Spleen (tissue), 11 donors: ENCODE data around the gene SPRED3. TPM values are rescaled to one million over a fixed set of nuclear protein-coding genes. Genes with fewer than 3 reads are reported as not detected.
A peak's percentile ranks its signal among the peaks of the same experiment; 100 is the strongest.

Source experiments
- DNase-seq: peaks from one replicate; pipeline ENCODE4 v3.0.0-alpha.2; 2020
- H3K27ac ChIP-seq, 8 donors: fragments of 200-600 bp; sonication (generic) in 7 of 8; 1 replicate in 4 of 8; 2 replicates in 4 of 8; pipeline versions ENCODE4 v1.5.0 to v1.8.0; 2016 to 2021; ENCODE audit warnings: inconsistent platforms in 4 of 8, mild to moderate bottlenecking in 4 of 8, moderate library complexity in 1 of 8
- H3K27me3 ChIP-seq, 7 donors: fragments of 200-600 bp; sonication (generic) in 6 of 7; replicated peaks in 1 of 7; 1 replicate in 4 of 7; 2 replicates in 3 of 7; pipeline versions ENCODE4 v1.5.0 to v1.8.0; 2016 to 2021; ENCODE audit warnings: inconsistent platforms in 3 of 7, mild to moderate bottlenecking in 1 of 7
- H3K36me3 ChIP-seq, 6 donors: fragments of 200-600 bp; sonication (generic) in 5 of 6; 1 replicate in 4 of 6; 2 replicates in 2 of 6; pipeline versions ENCODE4 v1.5.0 to v1.8.0; 2016 to 2021; ENCODE audit warnings: inconsistent platforms in 2 of 6
- H3K4me1 ChIP-seq, 6 donors: fragments of 200-600 bp; sonication (generic) in 5 of 6; 1 replicate in 3 of 6; 2 replicates in 3 of 6; pipeline versions ENCODE4 v1.5.0 to v1.8.0; 2016 to 2021; ENCODE audit warnings: inconsistent platforms in 3 of 6
- H3K4me3 ChIP-seq, 8 donors: fragments of 200-600 bp; sonication (generic) in 7 of 8; 1 replicate in 4 of 8; 2 replicates in 4 of 8; pipeline versions ENCODE4 v1.5.0 to v1.8.0; 2016 to 2021; ENCODE audit warnings: inconsistent platforms in 4 of 8, mild to moderate bottlenecking in 4 of 8, moderate library complexity in 2 of 8
- H3K9me3 ChIP-seq, 8 donors: fragments of 200-600 bp; sonication (generic) in 7 of 8; 1 replicate in 4 of 8; 2 replicates in 4 of 8; pipeline versions ENCODE4 v1.5.0 to v1.8.0; 2016 to 2021; ENCODE audit warnings: inconsistent platforms in 4 of 8
- POLR2A ChIP-seq, 3 donors: fragments of 450-650 bp; IDR thresholded peaks; one replicate each; pipeline ENCODE4 v1.5.1; 2017; ENCODE audit warnings: antibody characterized with exemption in 3 of 3, mild to moderate bottlenecking in 1 of 3
- POLR2AphosphoS5 ChIP-seq, 3 donors: sonication (generic); formaldehyde crosslinking; IDR thresholded peaks; one replicate each; pipeline ENCODE4 v1.5.1; 2017; ENCODE audit warnings: antibody characterized with exemption in 3 of 3
- WGBS, 5 donors: extraction: QIAGEN DNeasy Blood & Tissue Kit in 3 of 5; methylation state at CpG; one replicate each; pipeline versions ENCODE4 v1.1.5 to v1.1.7; 2013 to 2018; 5-methylcytosine and 5-hydroxymethylcytosine counted together
- intact Hi-C: fragments of 100-400 bp; cut with DNase I; formaldehyde crosslinking; loops from one replicate; pipeline ENCODE4 v1.15.0; 2023; ENCODE audit warnings: low total_unique reads
- polyA plus RNA-seq, 3 donors: library from polyadenylated mRNA; stranded (reverse); fragments of 200-250 nt; gene quantifications; one replicate each; pipeline ENCODE4 v1.2.1, GENCODE V29; 2013
- total RNA-seq, 7 donors: library from RNA; depleted of rRNA in 3 of 7; stranded (reverse); fragments of >200 nt in 3 of 7; fragmentation: NEBNext Ultra II Directional in 4 of 7; extraction: Animal tissue kit (Norgen Biotek cat#: 25700) in 4 of 7; gene quantifications; one replicate each; pipeline versions ENCODE4 v1.1.0 to v1.2.1, GENCODE V29; 2016 to 2021
- TF ChIP-seq, protein P1 (sequence below), 11 experiments: fragments of 200-600 bp in 7 of 11; fragments of 450-650 bp in 4 of 11; sonication (generic) in 4 of 11; IDR thresholded peaks in 8 of 11; conservative IDR thresholded peaks in 3 of 11; 1 replicate in 7 of 11; 2 replicates in 4 of 11; pipeline versions ENCODE4 v1.4.0 to v1.8.0; 2016 to 2021; ENCODE audit warnings: antibody characterized with exemption in 11 of 11, inconsistent platforms in 4 of 11, mild to moderate bottlenecking in 1 of 11
- donor health status: healthy with polysubstance abuse.
- donor health status: DM: no; HTN: no; CAD: no; lungs with moderate emphysema.
- donor health status: DM: no; HTN: no; CAD: no.
- donor health status: Bipolar disorder and iron deficiency.
- donor health status: healthy.
- donor health status: DM: no; HTN: no; CAD: no.
- donor health status: DM: yes; HTN: yes; CAD: no.

The SPRED3 gene
- total and polyA plus RNA-seq, 10 donors: 0.03 to 1.2 (median 0.45) TPM; not detected in 1

DNA sequence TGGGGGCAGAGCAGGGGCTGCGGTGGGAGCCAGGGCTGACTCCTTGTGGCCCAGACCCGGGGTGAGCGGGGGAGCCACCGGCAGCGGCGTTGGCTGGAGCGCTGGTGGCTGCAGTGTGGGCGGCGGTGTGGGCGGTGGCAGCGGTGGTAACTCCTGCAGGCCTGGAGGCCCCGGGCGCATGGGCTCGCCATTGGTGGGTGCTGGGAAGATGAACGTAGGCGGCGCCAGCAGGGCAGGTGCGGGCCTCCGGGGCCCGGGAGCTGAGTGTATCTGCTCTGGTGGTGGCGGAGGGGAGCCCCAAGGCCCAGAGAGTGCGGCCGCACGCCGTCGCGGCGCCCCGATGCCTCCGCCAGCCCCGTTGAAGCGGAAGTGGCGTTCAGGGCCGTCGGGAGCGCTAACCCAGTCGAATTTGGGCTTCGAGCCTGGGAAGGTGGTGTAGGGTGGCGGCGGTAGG lies 2.7 kb upstream of the SPRED3 start:
- Histone ChIP-seq H3K4me1 (peaks cover 30 to 52% (median 42%) of the 10 kb centered on the region in 6 donors), H3K4me3 (peak overlapping the region in 3 of 8 donors; percentile 3 to 73 (median 41)), H3K9me3 (no peaks in the 10 kb centered on the region), H3K36me3 (peaks cover 3 to 56% (median 42%) of the 10 kb centered on the region in 6 donors), H3K27ac (no peak overlapping the region), H3K27me3 (peaks cover 0 to 77% (median 48%) of the 10 kb centered on the region in 7 donors)
- WGBS, 5 donors: 34 to 65% (median 36%) methylated on average over 17 to 40 of the region's 40 CpGs
- TF ChIP-seq POLR2AphosphoS5 (IDR thresholded peaks at IDR 0.05): peak in 1 of 3 donors; percentile 24
- TF ChIP-seq, protein P1, sequence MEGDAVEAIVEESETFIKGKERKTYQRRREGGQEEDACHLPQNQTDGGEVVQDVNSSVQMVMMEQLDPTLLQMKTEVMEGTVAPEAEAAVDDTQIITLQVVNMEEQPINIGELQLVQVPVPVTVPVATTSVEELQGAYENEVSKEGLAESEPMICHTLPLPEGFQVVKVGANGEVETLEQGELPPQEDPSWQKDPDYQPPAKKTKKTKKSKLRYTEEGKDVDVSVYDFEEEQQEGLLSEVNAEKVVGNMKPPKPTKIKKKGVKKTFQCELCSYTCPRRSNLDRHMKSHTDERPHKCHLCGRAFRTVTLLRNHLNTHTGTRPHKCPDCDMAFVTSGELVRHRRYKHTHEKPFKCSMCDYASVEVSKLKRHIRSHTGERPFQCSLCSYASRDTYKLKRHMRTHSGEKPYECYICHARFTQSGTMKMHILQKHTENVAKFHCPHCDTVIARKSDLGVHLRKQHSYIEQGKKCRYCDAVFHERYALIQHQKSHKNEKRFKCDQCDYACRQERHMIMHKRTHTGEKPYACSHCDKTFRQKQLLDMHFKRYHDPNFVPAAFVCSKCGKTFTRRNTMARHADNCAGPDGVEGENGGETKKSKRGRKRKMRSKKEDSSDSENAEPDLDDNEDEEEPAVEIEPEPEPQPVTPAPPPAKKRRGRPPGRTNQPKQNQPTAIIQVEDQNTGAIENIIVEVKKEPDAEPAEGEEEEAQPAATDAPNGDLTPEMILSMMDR (IDR thresholded peaks at IDR 0.05 in 8 of 11, conservative IDR thresholded peaks at IDR 0.05 in 3 of 11): no peak
- intact Hi-C loops: no loop called here
- no peak for DNase-seq

DNA sequence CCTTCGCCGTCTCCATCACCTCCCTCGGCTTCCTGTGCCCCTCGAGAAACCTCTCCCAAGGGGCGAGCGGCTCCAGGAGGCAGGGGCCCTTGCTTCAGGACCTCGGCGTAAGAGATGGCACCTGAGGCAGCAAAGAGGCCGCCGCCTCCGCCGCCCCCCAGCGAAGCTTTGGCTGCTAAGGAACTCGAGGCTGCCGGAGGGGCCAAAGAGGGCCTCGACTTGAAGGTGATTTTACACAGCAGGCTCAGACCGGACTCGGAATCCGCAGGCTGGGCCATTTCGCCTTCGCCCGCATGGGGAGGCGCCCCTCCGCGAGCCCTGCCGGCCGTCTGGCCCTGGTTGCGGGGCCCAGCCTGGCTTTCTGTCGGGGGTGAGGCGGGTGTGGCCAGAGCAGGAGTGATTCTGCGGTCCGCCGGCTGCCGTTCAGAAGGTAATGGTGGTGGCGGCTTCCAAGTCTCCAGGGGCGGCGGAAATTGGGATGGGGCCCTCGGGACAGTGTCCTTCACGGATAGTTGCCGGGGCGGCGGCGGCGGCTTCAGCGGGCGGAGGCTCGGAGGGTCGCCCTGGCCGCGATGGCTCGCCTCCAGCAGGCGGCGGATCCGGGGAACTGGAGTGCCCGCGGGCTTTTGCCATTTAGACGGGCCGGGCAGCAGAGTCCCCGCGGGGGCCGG lies 2.1 kb upstream of the SPRED3 start:
- DNase-seq: no peak
- H3K9me3 ChIP-seq: no peaks in the 10 kb centered on the region
- intact Hi-C loops: no loop called here
- peak in 1 of 3 donors; percentile 21 for TF ChIP-seq POLR2AphosphoS5 (IDR thresholded peaks at IDR 0.05)
- TF ChIP-seq POLR2A (IDR thresholded peaks at IDR 0.05): no peak
- H3K27ac ChIP-seq: no peak overlapping the region
- peaks cover 0 to 78% (median 48%) of the 10 kb centered on the region in 7 donors for H3K27me3 ChIP-seq
- peaks cover under 1 to 50% (median 36%) of the 10 kb centered on the region in 6 donors for H3K36me3 ChIP-seq
- peak overlapping the region in 5 of 8 donors; percentile 41 to 73 (median 49) for H3K4me3 ChIP-seq
- 26 to 65% (median 38%) methylated on average over 20 to 61 of the region's 61 CpGs for WGBS, 5 donors
- H3K4me1 ChIP-seq: peaks cover 30 to 52% (median 42%) of the 10 kb centered on the region in 6 donors

DNA sequence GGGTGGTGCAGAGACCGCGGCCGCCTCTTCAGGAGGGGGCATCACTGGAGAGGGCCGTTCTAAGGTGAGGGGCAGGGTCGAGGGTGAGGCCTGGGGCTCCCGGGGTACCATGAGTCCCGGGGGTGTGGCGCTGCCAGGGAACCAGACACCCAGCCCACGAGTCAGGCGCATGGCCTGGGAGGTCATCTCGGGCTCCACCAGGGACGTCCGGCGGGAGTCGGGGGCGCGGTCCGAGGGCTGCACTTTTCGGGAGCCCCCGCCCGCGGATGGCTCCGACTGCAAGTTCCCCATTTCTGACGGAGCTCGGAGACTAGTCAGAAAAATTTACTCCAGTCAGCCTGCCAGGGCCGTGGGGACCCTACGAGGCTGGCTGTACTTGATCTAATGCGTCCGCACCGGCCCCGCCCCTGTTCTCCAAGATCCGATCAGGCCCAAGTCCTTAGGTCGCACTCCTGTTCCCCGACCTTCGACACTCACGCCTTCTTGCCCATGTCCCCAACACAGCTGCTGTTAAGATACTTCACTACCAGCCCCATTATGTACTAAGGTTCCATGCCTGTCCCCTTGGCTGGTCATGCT lies 1.4 kb upstream of the SPRED3 start:
- peaks cover 30 to 52% (median 42%) of the 10 kb centered on the region in 6 donors for H3K4me1 ChIP-seq
- peaks cover 0 to 84% (median 48%) of the 10 kb centered on the region in 7 donors for H3K27me3 ChIP-seq
- peaks cover 0 to 44% (median 29%) of the 10 kb centered on the region in 6 donors for H3K36me3 ChIP-seq
- intact Hi-C loops: no loop called here
- peak overlapping the region in 6 of 8 donors; percentile 41 to 73 (median 46) for H3K4me3 ChIP-seq
- H3K27ac ChIP-seq: peak overlapping the region in 3 of 8 donors; percentile 57 to 75 (median 69)
- peak; percentile 85 for DNase-seq
- TF ChIP-seq POLR2A (IDR thresholded peaks at IDR 0.05): no peak
- TF ChIP-seq POLR2AphosphoS5 (IDR thresholded peaks at IDR 0.05): peak in 1 of 3 donors; percentile 11
- 3 to 10% (median 5%) methylated on average over 21 to 36 of the region's 36 CpGs for WGBS, 5 donors
- no peaks in the 10 kb centered on the region for H3K9me3 ChIP-seq

DNA sequence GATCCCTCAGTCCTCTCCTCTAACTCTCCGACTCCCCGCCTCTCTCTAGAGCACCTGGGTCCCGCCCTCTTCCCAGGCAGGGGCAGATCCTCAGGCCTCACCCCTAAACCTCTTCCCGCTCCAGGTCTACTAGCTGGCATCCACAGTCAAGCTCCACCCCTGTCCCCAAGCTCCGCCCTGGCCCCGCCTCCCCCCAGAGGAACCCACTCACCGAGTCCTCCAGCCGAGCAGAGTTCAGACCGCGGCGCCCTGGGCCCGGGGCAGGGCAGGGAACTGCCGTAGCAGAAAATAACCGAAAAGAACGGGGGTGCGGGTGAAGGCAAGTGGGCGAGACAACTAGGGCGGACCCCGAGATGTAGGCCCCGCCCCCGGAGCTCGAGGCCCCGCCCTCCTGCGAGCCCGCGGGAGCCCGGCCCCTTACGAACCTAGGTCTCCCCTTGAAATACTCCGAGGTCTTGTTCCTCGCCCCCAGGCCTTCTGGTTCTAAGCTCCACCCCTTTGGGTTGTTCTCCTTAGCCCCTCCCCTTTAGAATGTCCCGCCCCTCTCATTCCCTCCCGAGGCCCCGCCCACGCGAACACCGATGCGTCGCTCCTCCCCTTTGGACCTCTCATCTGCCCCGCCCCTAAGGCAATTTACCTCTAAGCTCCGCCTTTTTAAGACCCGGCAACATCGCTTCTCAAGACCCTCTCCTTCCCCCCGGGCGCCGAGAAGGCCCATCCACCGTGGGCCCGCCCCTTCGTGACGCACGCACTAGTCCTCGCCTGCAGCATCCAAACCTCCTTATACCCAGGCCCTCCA lies 748 bp upstream of the SPRED3 start, which contains the start of gene GGN:
GGN (minus strand) TSS at position 485 of the 799 bp plus-strand sequence. CDS start 773 bp downstream, outside the sequence.
- H3K27me3 ChIP-seq: peaks cover 0 to 87% (median 48%) of the 10 kb centered on the region in 7 donors
- peak; percentile 93 for DNase-seq
- peak within 1 kb of the TSS in 3 of 8 donors; percentile 57 to 75 (median 69) for H3K27ac ChIP-seq
- intact Hi-C loops: no loop called here
- peaks cover 30 to 52% (median 42%) of the 10 kb centered on the region in 6 donors for H3K4me1 ChIP-seq
- H3K36me3 ChIP-seq: peaks cover 0 to 37% (median 23%) of the 10 kb centered on the region in 6 donors
- no peaks in the 10 kb centered on the region for H3K9me3 ChIP-seq
- TF ChIP-seq, protein P1 (IDR thresholded peaks at IDR 0.05 in 8 of 11, conservative IDR thresholded peaks at IDR 0.05 in 3 of 11): no peak
- no peak for TF ChIP-seq POLR2A (IDR thresholded peaks at IDR 0.05)
- TF ChIP-seq POLR2AphosphoS5 (IDR thresholded peaks at IDR 0.05): peak; percentile 29 to 67 (median 34)
- 1 to 3% (median 2%) methylated on average over 50 to 51 of the region's 51 CpGs for WGBS, 5 donors
- H3K4me3 ChIP-seq: peak within 1 kb of the TSS; percentile 5 to 73 (median 42)
